D721Med (cell line): Measurements from ENCODE around the gene KLF16.

Experiments used
- DNase-seq: peaks from one replicate; pipeline ENCODE4 v3.0.0; 2011; ENCODE audit warnings: low spot score; ENCODE audit not compliant: insufficient read length
- FAIRE-seq: peaks from 2 replicates; lab custom pipeline; 2011; peaks lifted over from hg19 to GRCh38; lab: Jason Lieb, UNC
- CTCF ChIP-seq: IDR thresholded peaks from 2 replicates; pipeline ENCODE4 v1.5.1; 2012; ENCODE audit warnings: mild to moderate bottlenecking, control low read depth; ENCODE audit not compliant: insufficient read depth; ENCODE audit errors: missing control alignments

Gene KLF16

GRCh38 chr19:1863328-1863637 is at the start of gene KLF16:
TSS of gene KLF16 (minus strand) at chr19:1863579. CDS start at chr19:1863497, 82 bp downstream.
- TF ChIP-seq CTCF: no peak
- DNase-seq: no peak
- FAIRE-seq: no peak

GRCh38 chr19:1912760-1913505 is 49.6 kb upstream of the KLF16 start:
- FAIRE-seq: no peak
- TF ChIP-seq CTCF: no peak

GRCh38 chr19:1911995-1912394 is 48.6 kb upstream of the KLF16 start:
- DNase-seq (no peak), FAIRE-seq (no peak)
- TF ChIP-seq CTCF: no peak

More at GRCh38 chr19:1912760-1913505, 49.6 kb upstream of the KLF16 start:
- DNase-seq: no peak

DNA sequence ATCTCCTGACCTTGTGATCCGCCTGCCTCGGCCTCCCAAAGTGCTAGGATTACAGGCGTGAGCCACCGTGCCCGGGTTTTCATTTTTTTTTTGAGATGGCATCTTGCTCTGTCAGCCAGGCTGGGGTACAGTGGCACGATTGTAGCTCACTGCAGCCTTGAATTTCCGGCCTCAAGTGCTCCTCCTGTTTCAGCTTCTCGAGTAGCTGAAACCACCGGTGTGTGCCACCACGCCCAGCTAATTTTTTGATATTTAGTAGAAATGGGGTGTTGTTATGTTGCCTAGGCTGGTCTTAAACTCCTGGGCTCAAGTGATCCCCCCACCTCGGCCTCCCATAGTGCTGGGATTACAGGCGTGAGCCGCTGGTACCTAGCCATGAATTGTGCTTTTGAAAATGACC is 47.7 kb upstream of the KLF16 start:
- DNase-seq: no peak
- FAIRE-seq: no peak
- TF ChIP-seq CTCF: no peak

DNA sequence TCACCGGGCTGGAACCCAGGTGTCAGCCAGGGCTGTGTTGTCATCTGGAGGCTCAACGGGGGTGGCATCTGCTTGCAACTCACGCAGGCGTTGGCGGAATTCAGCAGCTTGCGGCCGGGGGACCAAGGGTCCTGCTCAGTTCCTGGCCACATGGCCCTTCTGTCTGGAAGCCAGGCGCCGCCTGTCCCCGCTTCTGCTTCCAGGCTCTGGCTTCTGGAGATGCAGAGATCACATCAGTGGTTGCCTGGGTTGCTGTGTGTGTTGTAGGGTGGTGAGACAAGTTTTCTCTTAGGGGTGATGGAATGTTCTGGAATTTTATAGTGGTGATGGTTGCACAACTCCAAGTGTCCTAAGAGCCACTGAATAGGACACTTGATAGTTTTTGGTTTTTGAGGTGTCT is 46.8 kb upstream of the KLF16 start:
- FAIRE-seq (no peak), DNase-seq (no peak)
- no peak for TF ChIP-seq CTCF

DNA sequence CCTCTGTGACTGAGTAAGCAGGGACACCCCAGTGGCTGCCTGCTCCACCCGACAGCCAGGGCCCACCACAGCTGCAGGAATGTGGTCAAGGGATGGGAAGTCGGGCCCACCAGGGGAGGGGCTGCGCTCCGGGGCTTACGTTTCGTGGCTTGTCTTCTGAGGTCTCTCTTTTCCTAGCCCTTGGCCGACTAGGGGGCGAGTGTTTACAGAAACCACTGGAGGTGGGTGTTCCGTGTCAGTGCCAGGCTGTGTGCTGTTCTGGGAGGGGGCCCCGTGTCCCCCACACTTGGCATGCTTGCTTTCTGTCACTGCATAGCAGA is 46.3 kb upstream of the KLF16 start:
- no peak for TF ChIP-seq CTCF
- no peak for DNase-seq
- no peak for FAIRE-seq

DNA sequence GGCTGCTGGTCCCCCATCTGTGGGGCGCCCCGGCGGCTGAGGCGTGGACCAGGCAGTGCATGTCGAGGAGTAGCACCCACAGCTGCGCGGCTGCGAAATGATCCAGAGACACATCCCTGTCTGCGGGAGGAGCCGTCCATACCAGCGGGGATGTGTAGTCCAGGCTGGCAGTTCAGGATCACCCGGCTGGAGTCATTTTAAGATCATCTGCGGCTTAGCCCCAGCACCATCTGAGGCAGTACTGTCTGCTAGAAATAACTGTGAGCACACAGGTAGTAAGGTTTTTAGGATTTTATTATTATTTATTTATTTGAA is 44.9 kb upstream of the KLF16 start:
- DNase-seq (no peak), FAIRE-seq (no peak)
- no peak for TF ChIP-seq CTCF
